Neural progenitor cell (in vitro differentiated cells): ENCODE measurements around the gene GALNT17.

ENCODE experiments used
- EZH2 ChIP-seq: fragments of 200-600 bp; sonication (generic); IDR thresholded peaks from 2 replicates; pipeline ENCODE4 v1.6.1; 2017; ENCODE audit warnings: antibody characterized with exemption, mild to moderate bottlenecking, moderate library complexity
- EZH2phosphoT487 ChIP-seq: fragments of 200-600 bp; sonication (generic); IDR thresholded peaks from 2 replicates; pipeline ENCODE4 v1.6.1; 2017; ENCODE audit warnings: antibody characterized with exemption
- TF ChIP-seq, protein P1 (sequence below): fragments of 200-600 bp; sonication (generic); IDR thresholded peaks from 2 replicates; pipeline ENCODE4 v1.5.1; 2017; ENCODE audit warnings: antibody characterized with exemption, mild to moderate bottlenecking

DNA sequence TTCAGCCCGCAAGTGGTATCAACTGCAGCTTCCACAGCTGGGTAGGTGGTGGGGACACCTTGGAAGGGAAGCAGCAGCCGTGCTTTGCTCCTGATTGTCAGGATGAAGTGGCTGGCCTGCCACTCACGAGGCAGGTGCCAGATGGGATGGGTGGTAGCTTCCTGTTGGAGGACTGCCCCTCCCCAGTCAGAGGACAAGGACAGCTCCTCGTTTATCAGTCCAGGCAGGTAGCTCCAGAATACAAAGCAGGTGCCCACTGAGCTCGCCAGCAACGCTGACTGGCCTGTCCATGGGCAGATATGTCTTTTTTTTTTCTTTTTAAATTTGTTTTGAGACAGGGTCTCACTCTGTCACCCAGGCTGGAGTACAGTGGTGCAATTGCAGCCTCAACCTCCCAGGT is 431.3 kb downstream of the GALNT17 start:
- TF ChIP-seq EZH2phosphoT487 (no peak), EZH2 (no peak)
- TF ChIP-seq, protein P1, sequence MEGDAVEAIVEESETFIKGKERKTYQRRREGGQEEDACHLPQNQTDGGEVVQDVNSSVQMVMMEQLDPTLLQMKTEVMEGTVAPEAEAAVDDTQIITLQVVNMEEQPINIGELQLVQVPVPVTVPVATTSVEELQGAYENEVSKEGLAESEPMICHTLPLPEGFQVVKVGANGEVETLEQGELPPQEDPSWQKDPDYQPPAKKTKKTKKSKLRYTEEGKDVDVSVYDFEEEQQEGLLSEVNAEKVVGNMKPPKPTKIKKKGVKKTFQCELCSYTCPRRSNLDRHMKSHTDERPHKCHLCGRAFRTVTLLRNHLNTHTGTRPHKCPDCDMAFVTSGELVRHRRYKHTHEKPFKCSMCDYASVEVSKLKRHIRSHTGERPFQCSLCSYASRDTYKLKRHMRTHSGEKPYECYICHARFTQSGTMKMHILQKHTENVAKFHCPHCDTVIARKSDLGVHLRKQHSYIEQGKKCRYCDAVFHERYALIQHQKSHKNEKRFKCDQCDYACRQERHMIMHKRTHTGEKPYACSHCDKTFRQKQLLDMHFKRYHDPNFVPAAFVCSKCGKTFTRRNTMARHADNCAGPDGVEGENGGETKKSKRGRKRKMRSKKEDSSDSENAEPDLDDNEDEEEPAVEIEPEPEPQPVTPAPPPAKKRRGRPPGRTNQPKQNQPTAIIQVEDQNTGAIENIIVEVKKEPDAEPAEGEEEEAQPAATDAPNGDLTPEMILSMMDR: no peak
